Activated gamma-delta T cell (primary cell): ENCODE data around the gene DPM2.

Experiments
- DNase-seq: peaks from one replicate; lab custom pipeline; 2025; lab: John Stamatoyannopoulos, UW

DPM2 gene

DNA sequence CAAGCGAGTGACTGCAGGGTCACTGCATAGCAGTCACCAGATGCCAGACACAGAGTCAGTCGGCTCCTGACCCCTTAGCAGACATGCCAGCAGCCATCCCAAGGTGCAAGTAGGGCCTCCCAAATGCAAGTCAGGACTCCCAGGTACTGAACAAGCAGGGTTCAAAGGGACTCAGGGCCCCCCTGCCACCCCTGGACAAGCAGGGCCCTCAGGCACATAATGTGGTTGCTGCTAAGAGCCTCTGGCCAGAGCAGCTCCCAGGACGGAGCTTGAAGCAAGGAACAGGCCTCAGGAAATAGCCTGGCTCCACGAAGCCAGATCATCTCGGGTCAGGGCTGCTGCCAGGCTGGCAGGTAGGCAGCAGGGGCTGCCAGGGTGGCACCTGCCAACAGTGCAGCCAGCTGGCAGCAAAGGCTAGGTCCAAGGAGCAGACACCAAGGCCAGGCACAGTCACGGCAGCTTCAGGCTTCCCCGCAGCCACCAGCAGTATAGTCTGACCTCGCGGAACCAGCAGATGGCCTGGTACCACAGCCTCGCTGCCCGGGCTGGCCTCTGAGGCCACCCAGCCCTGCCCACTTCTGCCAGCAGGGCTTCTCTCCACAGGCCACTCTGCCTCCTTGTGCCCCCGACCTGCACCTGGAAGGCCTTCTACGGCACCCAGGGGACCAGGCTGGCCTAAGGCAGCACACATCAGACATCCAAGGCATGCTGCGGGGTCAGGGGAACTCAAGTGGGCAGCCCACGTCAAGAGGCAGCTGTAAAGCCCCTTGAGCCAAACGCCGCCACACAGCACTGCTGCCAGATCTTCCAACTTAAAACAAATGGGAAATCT is 35.7 kb upstream of the DPM2 start:
- no peak for DNase-seq

DNA sequence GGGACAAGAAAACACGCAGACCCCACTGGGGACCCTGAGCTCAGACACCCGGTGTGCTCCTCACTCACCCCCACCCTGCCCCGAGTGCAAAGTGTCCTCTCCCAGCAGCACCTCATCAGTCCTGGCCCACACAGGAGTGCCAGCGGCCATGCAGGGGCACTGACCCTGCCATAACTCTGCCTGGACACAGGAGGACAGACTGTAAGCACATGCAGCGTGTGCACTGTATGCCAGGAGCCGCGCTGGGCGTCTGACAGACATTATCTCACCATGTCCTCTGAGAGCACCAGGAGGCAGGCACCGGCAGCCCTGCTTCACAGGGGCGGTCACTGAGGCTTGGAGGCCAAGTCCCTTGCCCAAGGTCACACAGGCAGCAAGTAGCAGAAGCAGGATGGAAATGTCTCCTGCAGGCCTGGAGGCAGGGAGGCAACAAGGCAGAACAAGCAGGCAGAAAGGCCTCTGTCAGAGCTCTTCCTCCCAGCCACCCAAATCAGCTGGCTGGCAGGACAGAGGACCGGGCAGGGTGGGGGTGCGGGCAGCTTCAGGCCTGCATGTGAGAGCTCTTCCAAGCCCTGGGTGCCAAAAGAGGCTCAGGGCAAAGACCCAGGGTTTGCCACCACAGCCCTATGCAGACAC is 34.7 kb upstream of the DPM2 start:
- no peak for DNase-seq

DNA sequence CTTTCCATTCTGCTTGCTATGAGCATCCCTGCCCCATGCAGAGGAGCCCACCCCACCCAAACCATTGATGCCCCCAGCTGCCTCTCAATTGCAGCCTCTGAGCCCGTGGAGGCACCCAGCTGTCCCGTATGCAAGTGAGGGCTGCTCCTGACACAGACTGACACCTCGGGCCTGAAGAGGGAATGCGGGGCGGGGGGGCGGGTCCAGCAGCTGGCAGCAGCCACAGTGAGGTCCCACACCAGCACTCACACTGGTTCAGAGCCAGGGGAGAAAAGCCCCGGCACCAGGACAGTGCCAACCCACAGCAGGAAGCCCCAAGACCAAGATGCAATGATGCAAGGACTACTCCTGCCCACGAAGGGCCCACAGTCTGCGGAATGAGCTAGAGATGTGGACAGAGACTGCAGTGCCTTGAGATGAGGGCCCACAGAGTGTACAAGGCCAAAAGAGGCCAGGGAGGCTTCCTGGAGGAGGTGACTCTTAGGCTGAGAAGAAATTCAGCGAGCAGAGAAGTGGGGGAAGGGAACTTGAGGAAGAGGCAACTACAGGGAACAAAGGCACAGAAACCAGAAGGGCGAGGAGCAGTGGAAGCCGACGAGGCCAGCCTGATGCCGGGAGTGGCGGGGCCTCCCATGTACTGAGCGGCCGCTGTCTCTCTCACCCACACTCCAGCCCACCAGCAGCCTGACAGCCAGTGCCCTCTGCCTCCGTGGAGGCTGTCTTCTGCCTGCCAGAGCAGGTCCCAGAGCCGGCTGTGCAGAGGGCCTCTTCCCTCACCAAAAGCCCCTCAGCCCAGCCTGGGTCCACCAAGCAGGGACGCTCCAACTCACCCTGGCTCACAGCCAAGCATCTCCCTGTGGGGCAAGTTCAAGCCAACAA is 33.9 kb upstream of the DPM2 start:
- no peak for DNase-seq

DNA sequence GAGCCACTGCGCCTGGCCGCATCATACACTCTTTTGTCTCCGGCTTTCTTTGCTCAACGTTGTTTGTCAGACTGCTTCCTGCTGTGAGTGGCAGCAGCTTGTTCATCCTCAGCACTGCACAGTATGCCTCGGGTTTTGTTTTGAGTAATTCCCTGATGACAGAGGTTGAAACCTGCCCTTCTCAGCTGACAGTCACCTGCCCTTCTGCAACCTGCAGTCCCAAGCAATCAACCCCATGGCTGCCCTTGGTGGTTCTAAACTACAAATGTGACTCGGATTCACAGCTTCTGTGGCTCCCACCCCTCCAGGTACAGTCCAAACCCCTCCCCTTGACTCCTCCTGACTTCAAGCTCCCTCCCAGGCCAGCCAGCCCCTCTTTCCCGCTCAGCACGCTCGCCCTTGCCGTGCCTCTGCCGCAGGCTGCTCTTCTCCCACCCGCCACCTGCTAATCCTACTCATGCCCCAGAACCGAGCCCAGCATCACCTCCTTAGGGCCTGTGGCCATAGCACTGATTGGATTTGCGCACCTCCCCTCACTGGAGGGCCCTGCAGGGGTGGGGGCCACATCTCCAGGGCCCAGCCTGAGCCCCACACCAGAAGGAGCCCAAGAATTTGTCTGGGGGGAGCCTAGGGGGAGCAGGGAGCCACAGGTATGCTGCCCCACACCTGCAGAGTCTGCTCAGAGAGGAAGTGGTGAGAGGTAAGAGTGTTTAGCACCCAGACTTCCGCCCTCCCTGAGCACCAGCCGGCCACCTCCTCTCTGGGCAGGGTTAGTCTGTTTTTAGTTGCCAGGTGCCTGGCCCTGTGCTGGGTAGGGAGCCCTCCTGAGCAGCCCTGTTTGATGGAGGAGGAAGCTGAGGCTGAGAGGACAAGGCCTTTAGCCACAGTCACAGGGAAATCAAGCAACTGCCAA is 33.0 kb upstream of the DPM2 start:
- no peak for DNase-seq

DNA sequence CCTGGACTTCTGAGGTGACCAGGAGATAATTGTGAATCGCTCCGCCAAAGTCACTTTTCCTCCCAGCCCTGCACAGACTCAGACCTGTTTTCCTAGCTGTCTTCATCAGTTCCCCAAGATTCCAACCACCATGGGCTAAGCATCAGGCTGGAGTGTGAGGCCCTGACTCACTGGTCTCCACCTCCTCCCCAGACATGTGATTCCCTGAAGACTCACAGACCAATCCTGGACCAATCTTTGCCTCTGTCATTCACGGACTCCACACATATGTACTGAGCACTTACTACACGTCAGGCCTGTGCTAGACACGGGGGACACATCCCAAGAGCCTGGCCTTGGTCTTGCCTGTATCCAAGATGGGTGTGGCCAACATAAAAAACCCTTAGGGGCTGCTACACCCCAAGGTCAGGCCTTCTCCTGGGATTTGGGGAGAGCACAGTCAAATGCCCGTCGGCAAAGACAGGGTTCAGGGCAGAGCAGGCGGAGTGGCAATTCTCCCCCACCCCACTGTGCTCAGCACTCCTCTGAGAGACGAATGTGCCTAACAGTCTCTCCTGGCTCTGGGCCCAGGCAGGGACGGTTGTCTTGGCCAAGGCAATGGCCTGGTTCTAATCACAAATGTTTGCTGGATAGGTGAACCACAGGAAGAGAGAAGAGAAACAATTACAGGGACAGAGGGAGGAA is 31.2 kb upstream of the DPM2 start:
- DNase-seq: no peak

DNA sequence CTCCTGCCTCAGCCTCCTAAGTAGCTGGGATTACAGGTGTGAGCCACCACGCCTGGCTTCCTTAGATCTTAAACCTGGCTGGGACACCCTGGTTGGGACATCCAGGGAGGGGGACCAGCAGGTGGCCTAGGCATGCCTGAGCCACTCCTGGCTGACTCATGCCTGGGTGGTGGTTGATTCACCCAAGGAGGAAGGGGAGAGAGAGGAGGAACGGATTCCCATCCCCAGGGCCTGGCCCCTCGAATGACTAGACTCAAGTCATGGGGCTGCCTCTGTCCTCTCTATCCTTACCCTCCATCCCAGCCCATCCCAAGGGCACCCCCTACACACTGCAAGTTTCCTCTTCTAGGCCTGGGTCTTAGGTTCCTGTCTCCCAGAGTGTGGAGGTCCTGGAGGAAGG is 30.4 kb upstream of the DPM2 start:
- DNase-seq: no peak

DNA sequence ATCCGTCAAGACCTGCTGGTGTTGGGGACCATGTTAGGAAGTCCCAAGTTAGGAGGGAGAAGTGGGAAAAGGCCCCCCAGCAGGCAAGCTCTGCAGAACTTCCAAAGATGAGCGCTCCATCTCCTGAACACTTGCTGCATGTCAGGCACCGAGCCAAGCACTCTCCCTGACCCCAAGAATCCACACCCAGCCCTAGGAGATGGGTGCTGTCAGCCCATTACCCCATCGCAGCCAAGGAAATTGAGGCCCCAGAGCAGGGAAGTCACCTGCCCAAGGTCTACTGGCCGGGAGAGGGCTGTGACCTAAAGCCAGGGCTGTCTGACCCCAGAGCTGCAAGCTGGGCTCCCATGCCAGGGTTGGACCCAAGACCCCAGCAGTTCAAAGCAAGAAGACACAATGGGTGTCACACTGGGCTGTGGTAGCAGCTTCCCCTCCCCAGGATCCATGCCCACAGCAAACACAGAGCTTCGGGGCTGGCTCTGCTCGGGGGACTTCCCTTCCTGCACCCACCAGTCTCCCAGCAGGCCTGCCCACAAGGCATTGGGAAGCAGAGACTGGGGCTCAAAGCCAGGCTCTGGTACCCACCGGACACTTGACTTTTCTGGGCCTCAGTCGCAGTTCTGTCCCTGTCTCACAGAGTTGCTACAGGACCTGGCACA is 29.6 kb upstream of the DPM2 start:
- no peak for DNase-seq

DNA sequence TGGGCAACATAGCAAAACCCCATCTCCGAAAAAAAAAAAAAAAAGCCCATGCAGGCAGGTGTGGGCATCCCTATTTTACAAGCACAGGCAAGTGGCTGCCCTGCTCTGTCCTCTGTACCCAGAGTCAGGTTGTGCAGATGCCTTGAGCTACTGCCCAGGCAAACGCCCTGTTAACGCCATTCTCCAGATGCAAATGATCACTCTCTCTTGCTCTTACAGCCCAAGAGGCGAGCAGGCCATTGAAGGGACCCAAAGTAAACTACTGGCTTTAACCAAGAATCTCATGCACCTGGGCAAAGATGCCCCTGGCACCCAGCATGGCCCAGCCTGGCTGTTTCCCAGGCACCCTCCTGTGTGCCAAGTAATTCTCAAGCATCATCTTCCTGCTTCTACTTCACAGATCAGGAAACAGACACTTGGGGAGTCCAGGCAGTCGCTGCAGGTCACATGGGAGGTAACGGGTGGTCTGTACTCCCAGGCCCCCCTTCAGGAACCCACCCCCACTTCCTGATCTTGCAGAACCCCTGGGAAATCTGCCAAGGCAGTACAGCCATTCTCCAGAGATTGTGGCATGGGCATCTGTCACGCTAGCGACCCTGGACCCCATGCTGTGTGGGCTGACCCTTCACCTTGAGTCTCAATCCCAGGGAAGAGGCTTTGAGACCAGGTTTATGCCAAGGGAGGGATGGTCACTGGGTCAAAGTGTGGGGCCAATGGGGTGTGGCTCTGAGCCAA is 28.9 kb upstream of the DPM2 start:
- DNase-seq: no peak

DNA sequence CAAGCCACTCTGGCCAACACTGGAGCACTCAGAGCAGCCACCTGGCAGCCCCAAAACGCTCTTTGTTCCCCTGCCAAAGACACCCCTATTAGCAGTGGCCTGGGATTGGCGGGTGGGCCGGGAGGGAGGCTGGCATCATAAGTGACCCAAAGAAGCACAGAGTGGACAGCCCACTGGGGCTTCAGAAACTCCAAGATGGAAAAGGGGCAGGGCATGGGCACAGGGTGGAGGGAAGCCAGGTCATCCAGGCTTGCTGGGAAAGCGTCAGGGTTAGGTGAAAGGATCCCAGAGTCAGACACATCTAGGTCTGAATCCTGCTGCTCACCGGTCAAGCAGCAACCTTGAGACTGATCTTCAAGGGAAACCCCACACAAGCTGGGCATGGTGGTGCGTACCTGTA is 28.3 kb upstream of the DPM2 start:
- no peak for DNase-seq

DNA sequence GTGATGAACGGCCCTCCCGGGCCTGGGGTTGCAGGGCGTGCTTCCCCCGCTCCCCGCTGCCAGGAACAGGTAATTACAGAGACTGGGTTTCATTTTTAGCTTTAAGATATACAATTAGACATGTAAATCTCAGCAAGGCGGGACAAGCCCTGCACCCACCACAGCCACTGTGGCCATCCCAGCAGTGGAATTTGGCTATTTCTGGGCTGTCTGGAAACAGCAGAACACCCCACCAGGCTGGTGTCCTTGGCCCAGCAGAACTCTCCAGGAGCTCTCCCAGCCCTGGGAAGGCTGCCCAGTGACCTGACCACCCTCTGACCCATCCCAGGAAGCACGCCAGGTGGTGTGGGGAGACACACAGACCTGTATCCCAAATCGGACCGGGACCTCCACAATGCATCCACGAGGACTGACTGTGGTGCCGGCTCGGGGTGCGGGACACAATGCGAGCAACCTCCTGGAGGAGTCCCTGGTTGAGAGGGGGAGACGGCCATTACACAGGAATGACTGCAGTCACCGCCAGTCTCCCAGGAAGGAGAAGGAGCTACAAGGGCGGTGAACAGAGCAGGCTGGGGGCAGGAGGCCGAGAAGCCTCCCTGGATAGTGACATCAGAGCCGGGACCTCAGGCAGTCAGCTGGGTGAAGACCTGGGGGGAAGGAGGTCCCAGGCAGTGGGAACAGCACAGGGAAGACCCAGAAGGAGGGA is 25.9 kb upstream of the DPM2 start:
- DNase-seq: no peak

DNA sequence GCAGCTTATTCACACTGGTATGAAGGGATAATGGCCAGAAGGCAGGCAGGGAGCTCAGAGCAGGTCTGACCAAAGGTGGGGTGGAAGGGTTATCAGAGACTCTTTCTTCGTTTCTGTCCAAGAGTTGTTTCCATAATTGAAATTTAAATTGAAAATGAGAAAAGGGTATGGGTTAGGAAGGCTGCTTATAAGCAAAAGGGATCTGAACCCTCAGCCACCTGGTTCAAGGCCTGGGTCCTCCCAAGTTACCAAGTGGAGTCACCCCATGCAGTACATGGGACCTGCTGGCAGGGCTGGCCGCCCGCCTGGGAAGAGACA is 25.3 kb upstream of the DPM2 start:
- no peak for DNase-seq

DNA sequence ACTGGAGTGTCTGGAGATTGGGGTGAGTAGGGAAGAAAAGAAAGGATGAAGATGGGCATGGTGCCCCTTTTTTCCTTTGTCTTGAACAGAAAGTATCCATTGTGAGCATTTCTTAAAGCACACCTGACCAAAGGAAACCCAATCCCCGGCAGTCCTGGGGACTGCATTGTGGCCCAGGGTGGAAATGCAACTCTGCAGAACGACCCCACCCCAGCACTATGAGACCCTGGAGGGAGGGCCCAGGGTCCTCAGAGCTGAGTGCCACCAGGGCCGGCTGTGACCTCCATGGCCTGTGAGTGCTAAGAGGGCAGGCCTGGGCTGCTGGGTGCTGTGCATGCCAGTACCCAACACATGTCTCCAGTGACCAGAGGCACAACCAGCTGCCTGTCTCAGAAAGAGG is 24.6 kb upstream of the DPM2 start:
- DNase-seq: no peak

DNA sequence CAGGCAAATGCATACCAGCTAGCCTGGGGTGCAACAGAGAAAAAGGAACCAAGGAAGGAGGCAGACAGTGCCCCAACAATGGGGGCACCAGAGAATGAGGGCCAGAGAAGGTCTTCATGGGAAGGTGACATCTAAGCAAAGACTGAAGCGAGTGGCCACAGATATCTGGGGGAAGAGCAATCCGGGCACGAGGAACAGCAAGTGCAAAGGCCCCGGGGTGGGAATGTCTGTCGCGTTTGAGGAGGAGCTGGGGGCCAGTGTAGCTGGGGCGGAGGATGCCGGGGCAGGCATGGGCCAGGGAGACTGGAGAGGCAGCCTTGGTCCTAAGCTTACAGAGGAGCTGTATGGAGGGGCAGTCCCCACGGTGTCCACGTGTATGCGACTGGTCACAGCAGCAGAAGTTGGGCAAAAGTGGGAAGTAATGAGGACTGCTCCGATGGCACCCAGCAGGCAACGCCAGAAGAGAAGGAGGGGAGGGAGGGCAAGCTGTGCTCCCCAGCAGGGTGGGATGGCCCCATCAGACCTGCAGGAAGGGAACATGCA is 24.0 kb upstream of the DPM2 start:
- no peak for DNase-seq

DNA sequence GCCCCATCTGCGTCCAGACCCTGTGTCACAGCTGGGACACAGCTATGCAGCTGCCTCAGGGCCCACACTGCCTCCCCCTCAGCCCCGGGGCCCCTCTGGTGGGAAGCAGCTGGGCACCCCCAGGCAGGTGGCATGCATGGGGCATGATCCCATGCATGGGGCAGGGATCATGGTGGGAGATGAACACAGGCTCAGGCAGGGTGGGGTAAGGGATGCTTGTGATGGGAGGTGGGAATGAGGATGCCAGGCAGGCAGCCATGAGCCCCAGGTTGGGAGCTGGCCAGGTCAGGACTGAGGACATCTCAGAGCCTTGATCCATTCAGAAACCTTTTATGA is 23.5 kb upstream of the DPM2 start:
- DNase-seq: no peak

DNA sequence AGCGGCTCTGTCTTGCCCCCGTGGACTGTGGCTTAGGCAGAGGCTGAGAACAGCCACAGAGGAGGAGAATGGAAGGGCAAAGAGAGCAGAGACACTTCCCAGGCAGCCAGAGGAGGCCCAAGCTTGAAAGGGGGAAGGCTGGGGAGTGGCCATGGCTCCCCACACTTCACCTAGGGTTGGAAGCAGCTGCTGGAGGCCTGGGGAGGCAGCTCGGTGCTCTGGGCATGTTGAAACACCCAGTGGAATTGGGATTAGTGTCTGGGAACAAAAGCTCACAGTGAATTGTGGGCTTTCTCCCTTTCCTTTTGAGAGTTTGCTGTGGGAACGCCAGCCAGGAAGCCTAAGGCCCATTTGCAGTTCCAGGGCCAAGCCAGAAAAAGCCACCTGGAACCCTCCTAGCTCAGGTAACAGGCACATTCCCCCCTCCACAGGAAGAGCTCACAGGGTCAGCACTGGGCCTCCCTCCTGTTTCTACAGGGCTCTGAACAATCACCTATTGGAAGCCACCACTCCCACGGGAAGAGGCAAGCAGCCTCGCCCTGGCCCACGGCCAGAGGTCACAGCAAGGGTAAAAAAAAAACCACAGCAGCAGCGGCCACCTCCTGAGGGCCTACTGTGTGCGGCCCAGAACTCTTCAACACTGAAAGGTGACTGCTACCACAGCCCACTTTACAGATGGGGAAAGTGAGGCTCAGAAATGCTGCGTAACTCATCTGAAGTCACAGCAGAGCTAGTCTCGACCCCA is 22.9 kb upstream of the DPM2 start:
- DNase-seq: no peak

DNA sequence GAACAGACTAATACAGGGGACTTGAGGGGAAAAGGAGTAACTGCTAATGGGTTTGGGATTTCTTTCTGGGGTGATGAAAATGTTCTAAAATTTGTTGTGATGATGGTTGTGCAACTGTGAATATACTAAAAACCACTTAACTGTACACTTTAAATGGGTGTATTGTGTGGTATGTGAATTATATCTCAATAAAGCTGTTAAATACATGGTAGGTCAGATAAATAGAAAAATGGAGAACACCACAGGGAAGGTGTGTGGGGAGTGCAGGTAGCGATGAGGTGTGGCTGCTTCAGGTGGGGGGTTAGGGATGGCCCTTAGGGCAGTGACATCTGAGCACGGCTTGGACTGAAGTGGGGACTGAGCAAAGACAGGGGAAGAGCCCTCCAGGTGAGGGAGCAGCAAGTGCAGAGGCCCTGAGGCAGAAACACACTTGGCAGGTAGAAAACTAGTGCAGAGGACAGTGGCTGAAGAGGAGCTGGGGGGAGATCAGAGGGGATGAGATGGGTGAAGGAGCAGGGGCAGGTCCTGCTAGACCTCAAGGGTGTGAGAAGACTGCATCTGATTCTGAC is 22.3 kb upstream of the DPM2 start:
- no peak for DNase-seq

DNA sequence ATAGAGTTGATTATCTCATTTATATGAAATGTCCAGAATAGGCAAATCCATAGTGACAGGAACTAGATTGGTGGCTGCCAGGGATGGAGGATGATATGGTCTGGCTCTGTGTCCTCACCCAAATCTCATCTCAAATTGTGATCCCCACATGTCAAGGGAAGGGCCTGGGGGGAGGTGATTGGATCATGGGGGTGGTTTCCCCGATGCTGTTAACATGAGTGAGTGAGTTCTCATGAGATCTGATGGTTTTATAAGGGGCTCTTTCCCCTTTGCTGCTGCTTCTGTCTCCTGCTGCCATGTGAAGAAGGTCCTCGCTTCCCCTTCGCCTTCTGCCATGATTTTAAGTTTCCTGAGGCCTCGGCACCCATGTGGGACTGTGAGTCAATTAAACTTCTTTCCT is 21.7 kb upstream of the DPM2 start:
- DNase-seq: no peak

DNA sequence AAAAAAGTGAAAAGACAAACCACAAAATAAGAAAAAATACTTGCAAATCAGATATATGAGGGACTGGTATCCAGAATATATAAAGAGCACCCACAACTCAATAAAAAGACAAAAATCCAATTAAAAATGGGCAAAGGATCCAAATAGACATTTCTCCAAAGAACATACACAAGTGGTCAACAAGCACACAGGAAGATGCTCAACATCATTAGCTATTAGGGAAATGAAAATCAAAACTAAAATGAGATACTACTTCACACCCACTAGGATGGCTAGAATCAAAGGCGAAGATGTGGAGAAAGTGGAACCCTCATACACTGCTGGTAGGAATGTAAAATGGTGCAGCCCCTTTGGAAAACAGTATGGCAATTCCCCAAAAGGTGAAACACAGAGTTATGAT is 21.1 kb upstream of the DPM2 start:
- DNase-seq: no peak
